HG02798 (cell line): ENCODE results near the gene PANK4.

Experiments used
- ATAC-seq: cut with Tn5 transposase; IDR thresholded peaks from one replicate; pipeline ENCODE4 v1.9.1; 2021; ENCODE audit warnings: mild to moderate bottlenecking; ENCODE audit not compliant: unreplicated experiment, poor library complexity

Gene PANK4

GRCh38 chr1:2483026-2483425 lies 43.4 kb downstream of the PANK4 start:
- ATAC-seq, result no peak

- no peak for ATAC-seq
Observed at GRCh38 chr1:2482588-2482987, 43.8 kb downstream of the PANK4 start.

DNA sequence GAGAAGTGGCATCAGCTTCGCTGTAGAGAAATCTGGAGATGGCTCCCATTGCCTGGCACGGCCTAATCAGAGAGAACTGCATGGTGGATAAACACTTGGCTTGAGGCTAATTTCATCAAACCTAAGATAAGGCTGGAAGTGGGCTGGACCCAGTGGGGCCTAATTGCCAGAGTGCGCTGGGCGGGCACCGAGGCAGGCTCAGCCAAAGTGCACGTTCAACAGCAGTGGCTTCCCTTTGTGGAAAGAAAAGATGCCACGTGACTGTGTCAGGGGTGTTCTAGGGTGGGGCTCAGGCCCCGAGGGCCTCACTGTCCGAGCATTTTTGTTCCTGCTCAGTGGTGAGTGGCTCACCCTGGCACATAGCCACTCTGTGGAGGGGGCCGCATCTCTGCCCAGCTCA lies 44.5 kb downstream of the PANK4 start:
- ATAC-seq, result no peak

DNA sequence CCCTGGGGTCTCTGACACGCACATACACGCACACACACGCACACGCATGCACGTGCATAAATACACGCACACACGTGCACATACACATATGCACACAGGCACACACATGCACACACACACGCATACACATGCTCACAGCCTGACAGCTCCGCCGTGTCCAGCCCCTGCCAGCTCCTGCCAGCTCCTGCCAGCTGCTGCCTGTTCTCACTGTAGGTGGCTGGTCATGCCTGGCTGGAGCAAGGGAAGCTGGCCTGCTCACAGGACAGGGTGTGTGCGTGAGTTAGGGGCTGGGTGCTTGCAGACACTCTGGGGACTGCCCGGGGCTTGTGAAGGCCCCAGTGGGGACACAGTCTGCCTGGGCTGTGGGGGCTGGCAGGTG lies 45.4 kb downstream of the PANK4 start:
- no peak for ATAC-seq

GRCh38 chr1:2480236-2480985 lies 46.0 kb downstream of the PANK4 start:
- ATAC-seq, result no peak

GRCh38 chr1:2479618-2480017 lies 46.8 kb downstream of the PANK4 start:
- no peak for ATAC-seq

- ATAC-seq, result no peak
Observed at GRCh38 chr1:2479186-2479585, 47.2 kb downstream of the PANK4 start.

DNA sequence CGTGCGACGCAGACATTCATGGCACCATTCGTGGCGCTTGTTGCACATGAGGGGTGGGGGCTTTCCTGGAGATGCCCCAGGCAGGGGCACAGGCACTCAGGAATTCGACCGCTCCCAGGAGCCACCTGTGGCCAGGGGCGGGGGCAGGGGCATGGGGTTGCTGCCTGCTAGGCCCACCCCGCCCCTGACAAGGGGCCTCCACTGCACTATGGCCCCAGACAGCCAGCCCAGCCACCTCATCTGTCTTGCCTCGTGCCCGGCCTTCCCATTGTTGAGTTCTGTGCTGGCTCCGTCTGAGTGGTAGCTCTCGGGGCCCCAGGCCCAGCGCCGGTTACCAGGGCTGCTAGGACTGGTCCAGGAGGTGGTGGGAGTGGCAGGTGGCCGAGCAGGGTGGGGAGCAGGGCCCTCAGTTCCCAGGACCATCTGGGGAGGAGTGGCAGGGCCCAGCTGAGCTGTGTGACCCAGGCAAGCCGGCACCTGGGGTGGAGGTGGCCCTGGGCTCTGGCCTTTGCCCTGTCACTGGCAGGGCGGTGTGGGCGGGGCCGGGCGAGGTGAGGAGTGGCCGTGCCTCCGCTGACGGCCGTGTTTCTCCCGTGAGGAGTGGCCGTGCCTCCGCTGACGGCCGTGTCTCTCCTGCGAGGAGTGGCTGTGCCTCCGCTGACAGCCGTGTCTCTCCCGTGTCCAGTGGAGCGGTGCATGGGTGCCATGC lies 48.5 kb downstream of the PANK4 start:
- no peak for ATAC-seq

GRCh38 chr1:2477309-2477708 lies 49.1 kb downstream of the PANK4 start:
- ATAC-seq, result no peak

- ATAC-seq, result no peak
Observed at GRCh38 chr1:2476061-2476999, 50.1 kb downstream of the PANK4 start, which contains the start of gene PLCH2. PLCH2 (plus strand) TSS chr1:2476289; CDS start chr1:2476589, 300 bp downstream.

DNA sequence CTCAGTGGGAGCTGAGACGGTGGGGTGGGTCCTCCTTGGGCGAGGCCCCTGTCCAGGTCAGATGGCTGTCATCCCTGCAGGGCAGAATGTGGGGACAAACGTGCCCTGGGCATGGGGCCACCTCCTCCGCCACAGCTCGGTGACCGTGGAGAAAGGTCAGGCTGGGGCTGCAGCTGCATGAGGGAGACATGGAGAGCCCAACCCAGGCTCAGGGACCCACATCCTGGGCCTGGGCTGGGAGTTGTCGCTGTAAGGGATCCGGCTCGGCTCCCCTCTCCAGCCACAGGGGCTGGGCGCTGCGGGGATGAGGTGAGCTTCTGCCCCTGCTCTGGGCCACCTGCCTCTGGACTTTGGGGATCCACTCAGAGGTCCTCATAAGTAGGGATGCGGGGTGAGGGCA lies 50.8 kb downstream of the PANK4 start:
- ATAC-seq, result no peak

- no peak for ATAC-seq
Observed at GRCh38 chr1:2474933-2475371, 51.4 kb downstream of the PANK4 start.

GRCh38 chr1:2474104-2474844 lies 52.1 kb downstream of the PANK4 start:
- ATAC-seq, result no peak

GRCh38 chr1:2473198-2473597 lies 53.2 kb downstream of the PANK4 start:
- ATAC-seq, result no peak

GRCh38 chr1:2472561-2473177 lies 53.7 kb downstream of the PANK4 start:
- ATAC-seq, result no peak

- ATAC-seq, result no peak
Observed at GRCh38 chr1:2472109-2472508, 54.3 kb downstream of the PANK4 start.

DNA sequence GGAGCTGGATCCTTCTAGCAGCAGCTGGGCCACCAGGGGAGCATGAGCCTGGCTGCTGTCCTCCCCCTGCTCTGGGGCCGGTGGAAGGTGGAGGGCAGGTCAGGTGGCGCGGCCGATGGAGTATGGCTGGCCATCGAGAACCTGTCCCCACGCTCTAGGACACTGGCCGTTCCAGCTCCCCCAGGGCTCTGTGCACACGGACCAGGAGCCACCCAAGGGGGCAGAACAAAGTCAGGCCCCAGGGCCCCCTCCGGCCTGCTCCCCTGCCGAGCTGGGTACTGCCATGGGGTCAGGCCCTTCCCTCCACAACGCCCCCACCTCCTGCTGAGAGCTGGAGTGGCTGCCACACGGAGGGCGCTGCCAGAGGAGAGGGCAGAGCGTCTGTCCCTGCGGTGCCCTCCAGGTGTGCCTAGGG lies 54.8 kb downstream of the PANK4 start:
- ATAC-seq, result no peak

DNA sequence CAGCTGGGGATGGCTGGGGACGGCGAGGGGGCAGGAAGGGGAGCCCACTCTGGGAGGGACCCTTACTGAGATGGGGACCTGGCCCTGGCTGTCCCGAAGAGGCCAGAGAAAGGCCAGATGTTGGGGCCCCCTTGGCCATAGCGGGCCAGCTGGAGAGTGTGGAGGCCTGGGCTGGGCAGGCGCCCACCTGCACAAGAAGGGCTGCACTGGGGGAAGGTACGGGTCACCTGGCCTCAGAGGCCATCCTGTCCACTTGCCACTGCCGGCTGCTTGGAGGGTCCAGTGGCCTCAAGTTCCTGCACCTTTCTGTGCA lies 55.3 kb downstream of the PANK4 start:
- no peak for ATAC-seq

- ATAC-seq, result no peak
Observed at GRCh38 chr1:2470290-2471158, 55.9 kb downstream of the PANK4 start.
